A549 (cell line): ENCODE measurements around the gene MYO19.

Experiments
- CHD2 ChIP-seq: fragments of 150-350 bp; IDR thresholded peaks from 2 replicates; pipeline ENCODE4 v1.6.1; 2014; ENCODE audit warnings: low read length; ENCODE audit not compliant: partially characterized antibody
- ELK1 ChIP-seq: fragments of 150-350 bp; IDR thresholded peaks from 2 replicates; pipeline ENCODE4 v1.6.1; 2014; ENCODE audit warnings: low read depth, mild to moderate bottlenecking, low read length
- EP300 ChIP-seq, 2 experiments: fragments of >200 bp; sonication (Bioruptor Twin); formaldehyde crosslinking; IDR thresholded peaks; 2 replicates in 1 of 2; 3 replicates in 1 of 2; pipeline ENCODE4 v1.6.1; 2016 to 2017
- ESRRA ChIP-seq: fragments of 150-350 bp; IDR thresholded peaks from 2 replicates; pipeline ENCODE4 v1.6.1; 2014; ENCODE audit warnings: mild to moderate bottlenecking, low read length, borderline replicate concordance
- HMGXB4 ChIP-seq: fragments of 250-450 bp; sonication (Bioruptor Pico); IDR thresholded peaks from 2 replicates; pipeline ENCODE4 v1.5.0; 2021; ENCODE audit warnings: mild to moderate bottlenecking, moderate library complexity, borderline replicate concordance
- JUNB ChIP-seq: fragments of >200 bp; sonication (Bioruptor Twin); formaldehyde crosslinking; IDR thresholded peaks from 2 replicates; pipeline ENCODE4 v1.6.1; 2016
- POLR2A ChIP-seq: IDR thresholded peaks from 2 replicates; pipeline ENCODE4 v1.6.1; 2012; ENCODE audit warnings: mild to moderate bottlenecking, low read length
- USF2 ChIP-seq: fragments of 450-650 bp; IDR thresholded peaks from 2 replicates; pipeline ENCODE4 v1.6.1; 2014; ENCODE audit warnings: antibody characterized with exemption

GRCh38 chr17:36529121-36529520 lies 5.5 kb downstream of the MYO19 start:
- TF ChIP-seq ESRRA, result no peak
- no peak for TF ChIP-seq USF2
- no peak for TF ChIP-seq ELK1
- TF ChIP-seq POLR2A, result no peak
- TF ChIP-seq JUNB, result no peak
- TF ChIP-seq EP300 (IDR thresholded peaks at IDR 0.05), result no peak
- no peak for TF ChIP-seq HMGXB4
- no peak for TF ChIP-seq CHD2
